GM23248 (cell line): ENCODE data around the gene LPCAT2.

Source experiments
- EZH2 ChIP-seq: fragments of 200-600 bp; sonication (generic); IDR thresholded peaks from 2 replicates; pipeline ENCODE4 v1.6.1; 2018; ENCODE audit warnings: antibody characterized with exemption, mild to moderate bottlenecking; ENCODE audit not compliant: insufficient read depth, poor library complexity, severe bottlenecking
- EZH2phosphoT487 ChIP-seq: fragments of 200-600 bp; sonication (generic); IDR thresholded peaks from 2 replicates; pipeline ENCODE4 v1.6.1; 2018; ENCODE audit warnings: antibody characterized with exemption, moderate library complexity, mild to moderate bottlenecking, low read depth; ENCODE audit not compliant: insufficient read depth

GRCh38 chr16:55510185-55510805 lies 1.4 kb downstream of the LPCAT2 start:
- TF ChIP-seq EZH2phosphoT487 (no peak), EZH2 (no peak)
